GM12878 (cell line): ENCODE data around the gene RAB11FIP2.

Experiments
- CBX3 ChIP-seq: fragments of 200-600 bp; sonication (generic); IDR thresholded peaks from 2 replicates; pipeline ENCODE4 v1.6.1; 2016; ENCODE audit warnings: low read depth, borderline replicate concordance
- DPF2 ChIP-seq: fragments of 450-650 bp; IDR thresholded peaks from 2 replicates; pipeline ENCODE4 v1.6.1; 2017; ENCODE audit warnings: mild to moderate bottlenecking
- POLR2A ChIP-seq: IDR thresholded peaks from 2 replicates; pipeline ENCODE4 v1.6.1; 2011; ENCODE audit warnings: low read depth, mild to moderate bottlenecking, low read length
- SIN3A ChIP-seq: IDR thresholded peaks from 2 replicates; pipeline ENCODE4 v1.6.1; 2012; ENCODE audit warnings: low read depth, low read length, improper control_type of control experiment
- SPI1 ChIP-seq: IDR thresholded peaks from 2 replicates; pipeline ENCODE4 v1.6.1; 2011; ENCODE audit warnings: low read depth, mild to moderate bottlenecking, low read length, moderate library complexity, borderline replicate concordance; ENCODE audit not compliant: insufficient read depth
- STAT1 ChIP-seq: fragments of 450-650 bp; conservative IDR thresholded peaks from 2 replicates; pipeline ENCODE4 v1.6.1; 2014; ENCODE audit warnings: antibody characterized with exemption, mild to moderate bottlenecking
- TF ChIP-seq, protein P1 (sequence below): fragments of 150-350 bp; IDR thresholded peaks from 2 replicates; pipeline ENCODE4 v1.6.1; 2016; ENCODE audit warnings: low read depth, low read length
- TF ChIP-seq, protein P2 (sequence below): IDR thresholded peaks from 2 replicates; pipeline ENCODE4 v1.6.1; 2011; ENCODE audit warnings: low read depth, mild to moderate bottlenecking, low read length, moderate library complexity, borderline replicate concordance; ENCODE audit errors: extremely low read depth
- TF ChIP-seq, protein P3 (sequence below), 3 experiments: IDR thresholded peaks in 2 of 3; conservative IDR thresholded peaks in 1 of 3; 2 replicates each; pipeline ENCODE4 v1.5.1; 2011; ENCODE audit warnings: low read depth in 3 of 3, low read length in 3 of 3, mild to moderate bottlenecking in 3 of 3, control low read depth in 2 of 3, moderate library complexity in 2 of 3, inconsistent platforms in 1 of 3, mixed read lengths in 1 of 3; ENCODE audit not compliant: control insufficient read depth in 2 of 3, insufficient read depth in 1 of 3; ENCODE audit errors: extremely low read depth in 1 of 3
- TF ChIP-seq, protein P4 (sequence below): IDR thresholded peaks from 2 replicates; pipeline ENCODE4 v1.6.1; 2012; ENCODE audit warnings: low read depth, low read length, improper control_type of control experiment
- TF ChIP-seq, protein P5 (sequence below): IDR thresholded peaks from 2 replicates; pipeline ENCODE4 v1.6.1; 2011; ENCODE audit warnings: mild to moderate bottlenecking, low read depth, low read length, moderate library complexity; ENCODE audit not compliant: insufficient replicate concordance

DNA sequence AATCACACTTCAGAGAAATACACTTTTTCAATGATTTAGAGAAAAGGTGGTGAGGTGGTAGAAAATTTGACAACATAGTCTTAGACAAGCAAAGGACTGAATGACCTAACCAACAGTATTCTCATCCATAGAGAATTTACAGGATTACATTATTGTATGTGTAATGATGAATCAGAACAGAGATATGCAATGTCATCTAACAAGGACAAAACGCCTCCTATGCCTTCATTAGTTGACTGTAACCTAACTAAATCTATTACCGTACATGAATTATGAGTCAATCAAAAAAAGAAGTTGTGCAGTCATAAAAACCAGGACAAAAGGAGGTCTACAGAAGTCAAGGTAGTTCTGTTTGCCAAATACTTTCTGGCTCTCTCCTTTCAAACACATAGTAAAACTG lies 66.5 kb downstream of the RAB11FIP2 start:
- TF ChIP-seq, protein P1, sequence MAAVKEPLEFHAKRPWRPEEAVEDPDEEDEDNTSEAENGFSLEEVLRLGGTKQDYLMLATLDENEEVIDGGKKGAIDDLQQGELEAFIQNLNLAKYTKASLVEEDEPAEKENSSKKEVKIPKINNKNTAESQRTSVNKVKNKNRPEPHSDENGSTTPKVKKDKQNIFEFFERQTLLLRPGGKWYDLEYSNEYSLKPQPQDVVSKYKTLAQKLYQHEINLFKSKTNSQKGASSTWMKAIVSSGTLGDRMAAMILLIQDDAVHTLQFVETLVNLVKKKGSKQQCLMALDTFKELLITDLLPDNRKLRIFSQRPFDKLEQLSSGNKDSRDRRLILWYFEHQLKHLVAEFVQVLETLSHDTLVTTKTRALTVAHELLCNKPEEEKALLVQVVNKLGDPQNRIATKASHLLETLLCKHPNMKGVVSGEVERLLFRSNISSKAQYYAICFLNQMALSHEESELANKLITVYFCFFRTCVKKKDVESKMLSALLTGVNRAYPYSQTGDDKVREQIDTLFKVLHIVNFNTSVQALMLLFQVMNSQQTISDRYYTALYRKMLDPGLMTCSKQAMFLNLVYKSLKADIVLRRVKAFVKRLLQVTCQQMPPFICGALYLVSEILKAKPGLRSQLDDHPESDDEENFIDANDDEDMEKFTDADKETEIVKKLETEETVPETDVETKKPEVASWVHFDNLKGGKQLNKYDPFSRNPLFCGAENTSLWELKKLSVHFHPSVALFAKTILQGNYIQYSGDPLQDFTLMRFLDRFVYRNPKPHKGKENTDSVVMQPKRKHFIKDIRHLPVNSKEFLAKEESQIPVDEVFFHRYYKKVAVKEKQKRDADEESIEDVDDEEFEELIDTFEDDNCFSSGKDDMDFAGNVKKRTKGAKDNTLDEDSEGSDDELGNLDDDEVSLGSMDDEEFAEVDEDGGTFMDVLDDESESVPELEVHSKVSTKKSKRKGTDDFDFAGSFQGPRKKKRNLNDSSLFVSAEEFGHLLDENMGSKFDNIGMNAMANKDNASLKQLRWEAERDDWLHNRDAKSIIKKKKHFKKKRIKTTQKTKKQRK: no peak
- TF ChIP-seq SPI1: no peak
- TF ChIP-seq, protein P2, sequence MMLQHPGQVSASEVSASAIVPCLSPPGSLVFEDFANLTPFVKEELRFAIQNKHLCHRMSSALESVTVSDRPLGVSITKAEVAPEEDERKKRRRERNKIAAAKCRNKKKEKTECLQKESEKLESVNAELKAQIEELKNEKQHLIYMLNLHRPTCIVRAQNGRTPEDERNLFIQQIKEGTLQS: no peak
- no peak for TF ChIP-seq STAT1
- no peak for TF ChIP-seq SIN3A
- no peak for TF ChIP-seq DPF2
- TF ChIP-seq, protein P3, sequence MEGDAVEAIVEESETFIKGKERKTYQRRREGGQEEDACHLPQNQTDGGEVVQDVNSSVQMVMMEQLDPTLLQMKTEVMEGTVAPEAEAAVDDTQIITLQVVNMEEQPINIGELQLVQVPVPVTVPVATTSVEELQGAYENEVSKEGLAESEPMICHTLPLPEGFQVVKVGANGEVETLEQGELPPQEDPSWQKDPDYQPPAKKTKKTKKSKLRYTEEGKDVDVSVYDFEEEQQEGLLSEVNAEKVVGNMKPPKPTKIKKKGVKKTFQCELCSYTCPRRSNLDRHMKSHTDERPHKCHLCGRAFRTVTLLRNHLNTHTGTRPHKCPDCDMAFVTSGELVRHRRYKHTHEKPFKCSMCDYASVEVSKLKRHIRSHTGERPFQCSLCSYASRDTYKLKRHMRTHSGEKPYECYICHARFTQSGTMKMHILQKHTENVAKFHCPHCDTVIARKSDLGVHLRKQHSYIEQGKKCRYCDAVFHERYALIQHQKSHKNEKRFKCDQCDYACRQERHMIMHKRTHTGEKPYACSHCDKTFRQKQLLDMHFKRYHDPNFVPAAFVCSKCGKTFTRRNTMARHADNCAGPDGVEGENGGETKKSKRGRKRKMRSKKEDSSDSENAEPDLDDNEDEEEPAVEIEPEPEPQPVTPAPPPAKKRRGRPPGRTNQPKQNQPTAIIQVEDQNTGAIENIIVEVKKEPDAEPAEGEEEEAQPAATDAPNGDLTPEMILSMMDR (IDR thresholded peaks at IDR 0.05 in 2 of 3, conservative IDR thresholded peaks at IDR 0.05 in 1 of 3; ENCODE audit: control insufficient read depth in 2 of 3, extremely low read depth in 1 of 3, insufficient read depth in 1 of 3, low read depth in 3 of 3, low read length in 3 of 3): no peak
- TF ChIP-seq CBX3: no peak
- TF ChIP-seq POLR2A: no peak
- TF ChIP-seq, protein P4, sequence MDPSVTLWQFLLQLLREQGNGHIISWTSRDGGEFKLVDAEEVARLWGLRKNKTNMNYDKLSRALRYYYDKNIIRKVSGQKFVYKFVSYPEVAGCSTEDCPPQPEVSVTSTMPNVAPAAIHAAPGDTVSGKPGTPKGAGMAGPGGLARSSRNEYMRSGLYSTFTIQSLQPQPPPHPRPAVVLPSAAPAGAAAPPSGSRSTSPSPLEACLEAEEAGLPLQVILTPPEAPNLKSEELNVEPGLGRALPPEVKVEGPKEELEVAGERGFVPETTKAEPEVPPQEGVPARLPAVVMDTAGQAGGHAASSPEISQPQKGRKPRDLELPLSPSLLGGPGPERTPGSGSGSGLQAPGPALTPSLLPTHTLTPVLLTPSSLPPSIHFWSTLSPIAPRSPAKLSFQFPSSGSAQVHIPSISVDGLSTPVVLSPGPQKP: no peak
- TF ChIP-seq, protein P5, sequence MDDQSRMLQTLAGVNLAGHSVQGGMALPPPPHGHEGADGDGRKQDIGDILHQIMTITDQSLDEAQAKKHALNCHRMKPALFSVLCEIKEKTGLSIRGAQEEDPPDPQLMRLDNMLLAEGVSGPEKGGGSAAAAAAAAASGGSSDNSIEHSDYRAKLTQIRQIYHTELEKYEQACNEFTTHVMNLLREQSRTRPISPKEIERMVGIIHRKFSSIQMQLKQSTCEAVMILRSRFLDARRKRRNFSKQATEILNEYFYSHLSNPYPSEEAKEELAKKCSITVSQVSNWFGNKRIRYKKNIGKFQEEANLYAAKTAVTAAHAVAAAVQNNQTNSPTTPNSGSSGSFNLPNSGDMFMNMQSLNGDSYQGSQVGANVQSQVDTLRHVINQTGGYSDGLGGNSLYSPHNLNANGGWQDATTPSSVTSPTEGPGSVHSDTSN: no peak
